Upper lobe of left lung (tissue), 6 donors: ENCODE measurements around the gene KIRREL3. TPM values are rescaled to one million over a fixed set of nuclear protein-coding genes. Genes with fewer than 3 reads are reported as not detected.

Experiments
- ATAC-seq, 2 donors: fragments of 200-7000 bp; cut with Tn5 transposase; one replicate each; pipeline ENCODE4 v1.9.1; 2022; ENCODE audit warnings: mild to moderate bottlenecking in 2 of 2, moderate library complexity in 2 of 2; ENCODE audit not compliant: low FRiP score in 2 of 2
- DNase-seq, 2 donors: peaks; one replicate each; pipeline ENCODE4 v3.0.0-alpha.2; 2019 to 2020
- H3K27ac ChIP-seq, 4 donors: fragments of 200-600 bp; sonication (generic); one replicate each; pipeline ENCODE4 v1.5.1; 2016 to 2019
- H3K27me3 ChIP-seq, 4 donors: fragments of 200-600 bp; sonication (generic); one replicate each; pipeline ENCODE4 v1.5.1; 2017 to 2019
- H3K36me3 ChIP-seq, 4 donors: fragments of 200-600 bp; sonication (generic); one replicate each; pipeline ENCODE4 v1.5.1; 2016 to 2019
- H3K4me1 ChIP-seq, 4 donors: fragments of 200-600 bp; sonication (generic); one replicate each; pipeline ENCODE4 v1.5.1; 2018 to 2019
- H3K4me3 ChIP-seq, 4 donors: fragments of 200-600 bp; sonication (generic); one replicate each; pipeline ENCODE4 v1.5.1; 2017 to 2019; ENCODE audit warnings: mild to moderate bottlenecking in 2 of 4, moderate library complexity in 1 of 4
- H3K9me3 ChIP-seq, 4 donors: fragments of 200-600 bp; sonication (generic); one replicate each; pipeline ENCODE4 v1.5.1; 2018 to 2019
- EP300 ChIP-seq, 4 donors: sonication (generic); formaldehyde crosslinking; IDR thresholded peaks; one replicate each; pipeline ENCODE4 v1.5.1; 2017; ENCODE audit warnings: antibody characterized with exemption in 4 of 4, control low read depth in 2 of 4
- POLR2A ChIP-seq, 4 donors: fragments of 450-650 bp; IDR thresholded peaks; one replicate each; pipeline ENCODE4 v1.5.1; 2016 to 2017; ENCODE audit warnings: antibody characterized with exemption in 4 of 4, mild to moderate bottlenecking in 2 of 4
- POLR2AphosphoS5 ChIP-seq, 2 donors: sonication (generic); formaldehyde crosslinking; IDR thresholded peaks; one replicate each; pipeline ENCODE4 v1.5.1; 2017; ENCODE audit warnings: antibody characterized with exemption in 2 of 2
- WGBS, 2 donors: methylation state at CpG; one replicate each; pipeline ENCODE4 v1.1.5; 2017 to 2018; 5-methylcytosine and 5-hydroxymethylcytosine counted together
- total RNA-seq, 6 donors: library from RNA; depleted of rRNA in 4 of 6; stranded (reverse); fragments of >200 nt in 4 of 6; gene quantifications; one replicate each; pipeline versions ENCODE4 v1.1.0 to v1.2.1, GENCODE V29; 2016 to 2021
- TF ChIP-seq, protein P1 (sequence below), 6 experiments: fragments of 450-650 bp in 4 of 6; fragments of 200-600 bp in 2 of 6; sonication (generic) in 2 of 6; IDR thresholded peaks; one replicate each; pipeline ENCODE4 v1.5.1; 2016 to 2019; ENCODE audit warnings: antibody characterized with exemption in 6 of 6
- donor health status: DM: no; HTN: no; CAD: no; lungs with moderate emphysema.
- donor health status: DM: no; HTN: yes; CAD: no; lungs with severe emphysema.

KIRREL3 gene
- total RNA-seq, 6 donors from 2014 or later, result 0.22 to 0.24 TPM; not detected in 4

DNA sequence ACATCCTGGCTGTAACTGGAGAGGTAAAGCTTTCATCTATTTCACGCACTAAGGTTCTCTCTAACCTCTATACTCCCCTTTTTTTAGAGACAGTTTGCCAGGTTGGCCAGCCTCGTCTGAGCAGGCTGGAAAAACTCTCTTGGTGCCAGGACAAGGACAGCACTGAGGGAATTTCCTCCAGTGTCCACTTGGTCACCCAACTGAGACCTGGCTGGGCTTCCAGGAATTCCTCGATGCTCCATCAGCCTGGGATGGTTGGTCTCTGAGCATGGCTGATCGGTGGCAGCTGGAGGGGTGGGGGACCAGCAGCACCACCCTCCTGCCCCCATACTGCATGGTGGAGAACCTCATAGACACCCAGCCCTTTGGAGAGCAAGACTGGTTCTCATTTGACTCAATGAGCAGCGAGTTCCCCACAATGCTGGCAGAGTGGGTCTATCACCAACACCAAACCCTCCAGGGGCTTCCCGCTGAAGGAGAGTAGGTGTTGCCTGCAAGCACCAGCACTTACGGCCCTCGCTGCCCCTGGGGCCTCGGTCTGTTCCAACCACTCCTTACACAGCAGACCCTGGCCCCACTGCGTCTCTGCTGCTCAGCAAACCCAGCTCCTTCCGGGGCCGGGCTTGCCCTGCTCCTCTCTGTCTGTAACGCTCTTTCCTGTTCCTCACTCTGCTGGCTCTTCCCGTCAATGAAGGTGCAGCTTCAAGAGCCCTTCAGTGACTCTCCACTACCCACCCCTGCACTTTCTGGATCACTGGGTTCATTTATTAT, 522.9 kb downstream of the KIRREL3 start:
- DNase-seq, result no peak

DNA sequence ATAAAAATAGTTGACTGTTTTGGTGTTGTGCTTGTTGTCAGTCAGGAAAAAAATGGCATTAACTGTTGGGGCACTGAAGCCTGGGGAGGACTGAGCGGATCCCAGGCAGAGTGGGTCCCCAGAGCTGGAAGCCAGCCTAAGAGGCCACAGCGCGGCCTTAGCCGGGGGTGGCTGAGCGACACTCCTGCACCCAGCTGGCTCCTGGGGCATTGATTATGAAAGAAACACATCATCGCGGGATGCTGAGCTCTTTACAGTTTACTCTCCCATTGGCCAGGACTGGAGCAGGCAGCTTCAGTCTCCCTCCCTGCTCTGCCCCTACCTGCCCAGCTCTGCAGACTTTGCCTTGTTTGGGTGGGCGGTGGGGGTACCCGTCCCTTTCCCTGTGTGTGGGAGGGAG, 523.6 kb downstream of the KIRREL3 start:
- no peaks in the 10 kb centered on the region for H3K9me3 ChIP-seq
- no peak for TF ChIP-seq POLR2AphosphoS5 (IDR thresholded peaks at IDR 0.05)
- TF ChIP-seq, protein P1, sequence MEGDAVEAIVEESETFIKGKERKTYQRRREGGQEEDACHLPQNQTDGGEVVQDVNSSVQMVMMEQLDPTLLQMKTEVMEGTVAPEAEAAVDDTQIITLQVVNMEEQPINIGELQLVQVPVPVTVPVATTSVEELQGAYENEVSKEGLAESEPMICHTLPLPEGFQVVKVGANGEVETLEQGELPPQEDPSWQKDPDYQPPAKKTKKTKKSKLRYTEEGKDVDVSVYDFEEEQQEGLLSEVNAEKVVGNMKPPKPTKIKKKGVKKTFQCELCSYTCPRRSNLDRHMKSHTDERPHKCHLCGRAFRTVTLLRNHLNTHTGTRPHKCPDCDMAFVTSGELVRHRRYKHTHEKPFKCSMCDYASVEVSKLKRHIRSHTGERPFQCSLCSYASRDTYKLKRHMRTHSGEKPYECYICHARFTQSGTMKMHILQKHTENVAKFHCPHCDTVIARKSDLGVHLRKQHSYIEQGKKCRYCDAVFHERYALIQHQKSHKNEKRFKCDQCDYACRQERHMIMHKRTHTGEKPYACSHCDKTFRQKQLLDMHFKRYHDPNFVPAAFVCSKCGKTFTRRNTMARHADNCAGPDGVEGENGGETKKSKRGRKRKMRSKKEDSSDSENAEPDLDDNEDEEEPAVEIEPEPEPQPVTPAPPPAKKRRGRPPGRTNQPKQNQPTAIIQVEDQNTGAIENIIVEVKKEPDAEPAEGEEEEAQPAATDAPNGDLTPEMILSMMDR (IDR thresholded peaks at IDR 0.05), result no peak
- no peak for TF ChIP-seq EP300 (IDR thresholded peaks at IDR 0.05)
- TF ChIP-seq POLR2A (IDR thresholded peaks at IDR 0.05), result no peak
- H3K4me1 ChIP-seq, result peaks cover 8 to 29% (median 20%) of the 10 kb centered on the region in 4 donors
- DNase-seq, result no peak
- peak overlapping the region in 1 of 4 donors; percentile 64 for H3K27ac ChIP-seq
- no peaks in the 10 kb centered on the region for H3K36me3 ChIP-seq
- ATAC-seq, result no peak
- WGBS, 2 donors, result 88 to 93% methylated on average over 8 to 9 of the region's 9 CpGs
- H3K4me3 ChIP-seq, result no peak overlapping the region
- H3K27me3 ChIP-seq, result no peaks in the 10 kb centered on the region

More for the DNA sequence above, 522.9 kb downstream of the KIRREL3 start:
- Histone ChIP-seq H3K4me3 (no peak overlapping the region), H3K4me1 (peaks cover 8 to 29% (median 20%) of the 10 kb centered on the region in 4 donors), H3K36me3 (no peaks in the 10 kb centered on the region), H3K27me3 (no peaks in the 10 kb centered on the region), H3K9me3 (no peaks in the 10 kb centered on the region), H3K27ac (peak overlapping the region in 2 of 4 donors; percentile 55 to 64)
- TF ChIP-seq POLR2A (IDR thresholded peaks at IDR 0.05), result no peak
- TF ChIP-seq, protein P1 (IDR thresholded peaks at IDR 0.05), result no peak
- TF ChIP-seq EP300 (IDR thresholded peaks at IDR 0.05), result no peak
- no peak for TF ChIP-seq POLR2AphosphoS5 (IDR thresholded peaks at IDR 0.05)
- 48 to 52% methylated on average over 12 to 13 of the region's 14 CpGs for WGBS, 2 donors
- ATAC-seq, result no peak

DNA sequence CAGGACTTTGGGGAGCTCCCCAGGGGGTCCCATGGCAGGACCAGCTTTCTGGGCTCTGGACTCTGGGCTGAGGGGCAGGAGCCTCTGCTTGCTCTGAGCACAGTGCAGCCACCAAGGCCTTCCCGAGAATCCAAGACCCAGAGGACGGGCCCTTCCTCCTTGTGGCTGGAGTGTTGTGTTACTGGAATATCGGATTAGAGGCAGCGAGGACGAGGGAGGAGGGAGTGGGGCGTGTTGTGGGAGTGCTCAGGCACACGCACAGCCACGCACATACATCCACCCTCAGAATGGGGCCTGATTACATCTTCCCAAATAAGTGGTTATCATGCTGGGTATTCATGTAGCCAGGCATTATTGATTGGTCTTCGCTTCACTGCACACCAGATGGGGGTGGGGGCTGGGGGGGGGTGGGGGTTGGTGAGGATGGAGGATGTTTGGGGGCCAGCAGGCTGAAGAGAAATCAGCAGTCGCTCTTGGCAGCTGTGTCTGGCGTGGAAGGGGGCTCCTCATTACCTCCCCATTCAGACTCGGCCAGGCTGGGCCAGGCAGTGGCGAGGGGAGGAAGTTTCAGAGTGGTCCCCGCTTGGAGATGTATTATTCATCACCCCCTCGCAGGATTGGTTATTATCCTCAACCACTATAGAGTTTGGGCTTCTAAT, 524.2 kb downstream of the KIRREL3 start:
- Histone ChIP-seq H3K9me3 (no peaks in the 10 kb centered on the region), H3K27me3 (no peaks in the 10 kb centered on the region), H3K4me1 (peaks cover 8 to 29% (median 20%) of the 10 kb centered on the region in 4 donors), H3K36me3 (no peaks in the 10 kb centered on the region), H3K4me3 (no peak overlapping the region), H3K27ac (peak overlapping the region in 2 of 4 donors; percentile 74 to 87)
- 81 to 97% methylated on average over 4 to 15 of the region's 15 CpGs for WGBS, 2 donors
- ATAC-seq (no peak), DNase-seq (no peak)
- TF ChIP-seq, protein P1 (IDR thresholded peaks at IDR 0.05), result no peak
- no peak for TF ChIP-seq POLR2A (IDR thresholded peaks at IDR 0.05)
- no peak for TF ChIP-seq EP300 (IDR thresholded peaks at IDR 0.05)
- TF ChIP-seq POLR2AphosphoS5 (IDR thresholded peaks at IDR 0.05), result no peak

DNA sequence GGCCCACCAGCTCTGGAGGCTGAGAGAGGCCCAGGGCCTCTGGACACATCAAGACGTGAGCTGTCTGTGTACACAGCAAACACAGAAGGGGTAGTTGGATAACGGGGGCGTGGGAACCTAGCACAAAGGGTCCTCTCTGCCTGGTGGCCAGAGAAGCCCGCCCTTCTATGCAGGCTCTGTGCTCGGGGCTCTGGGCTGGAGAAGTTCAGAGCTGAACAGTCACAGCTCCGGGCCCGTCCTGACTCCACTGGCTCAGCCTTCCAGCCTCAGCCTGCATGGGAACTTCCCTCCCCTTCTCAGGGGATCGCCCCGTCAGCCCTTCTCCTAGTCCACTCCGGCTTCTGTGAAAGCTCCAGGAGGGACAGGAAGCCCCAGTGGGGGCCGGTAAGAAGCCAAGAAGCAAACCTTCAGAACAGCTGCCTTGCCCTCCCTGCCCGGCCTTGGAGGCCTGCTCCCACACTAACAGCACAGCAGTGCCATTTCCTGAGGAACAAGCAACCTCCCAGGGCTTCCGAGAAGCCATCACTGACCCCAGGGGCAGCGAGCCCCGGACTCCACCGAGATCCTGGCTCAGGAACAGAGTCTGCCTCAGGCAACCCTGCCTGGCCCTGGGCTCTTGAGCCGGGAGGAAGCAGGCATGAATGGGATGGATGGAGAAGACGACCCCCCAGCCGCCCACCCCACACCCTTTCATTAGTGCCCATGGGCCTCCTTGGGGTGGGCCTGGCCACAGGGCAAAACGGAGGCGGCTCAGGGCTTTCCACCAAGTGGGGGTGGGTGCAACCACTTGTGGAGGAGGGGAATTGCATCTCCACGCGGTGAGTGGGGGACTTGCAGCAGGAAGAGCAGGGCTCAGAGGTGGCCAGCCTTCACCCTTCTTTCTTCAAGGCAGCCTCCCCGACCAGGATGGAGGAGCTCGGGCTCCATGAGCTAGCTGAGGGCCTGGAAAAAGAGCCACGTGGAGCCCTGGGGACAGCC, 525.3 kb downstream of the KIRREL3 start:
- DNase-seq, result no peak
- H3K27me3 ChIP-seq, result no peaks in the 10 kb centered on the region
- TF ChIP-seq EP300 (IDR thresholded peaks at IDR 0.05) (no peak), POLR2AphosphoS5 (IDR thresholded peaks at IDR 0.05) (no peak), POLR2A (IDR thresholded peaks at IDR 0.05) (no peak)
- TF ChIP-seq, protein P1 (IDR thresholded peaks at IDR 0.05), result no peak
- peak overlapping the region; percentile 38 to 87 (median 65) for H3K27ac ChIP-seq
- peaks cover 11 to 29% (median 15%) of the 10 kb centered on the region in 4 donors for H3K4me1 ChIP-seq
- WGBS, 2 donors, result 48 to 65% methylated on average over 12 to 23 of the region's 26 CpGs
- ATAC-seq, result no peak
- no peak overlapping the region for H3K4me3 ChIP-seq
- H3K9me3 ChIP-seq, result no peaks in the 10 kb centered on the region
- no peaks in the 10 kb centered on the region for H3K36me3 ChIP-seq
